HEK293 (cell line): Measurements from ENCODE around the gene PBX2.
A peak's percentile ranks its signal among the peaks of the same experiment; 100 is the strongest.

Experiments used
- CTCF ChIA-PET: fragments of 350-600 bp; formaldehyde crosslinking; extraction: SDS; loops from one replicate; lab custom pipeline; 2021; ENCODE audit warnings: antibody characterized with exemption; lab: Yijun Ruan, JAX
- POLR2A ChIA-PET: fragments of 300-600 bp; formaldehyde crosslinking; extraction: SDS; loops from one replicate; lab custom pipeline; 2020; ENCODE audit warnings: antibody characterized with exemption, inconsistent platforms; lab: Yijun Ruan, JAX
- H3K27ac ChIP-seq: fragments of 200-500 bp; sonication (Bioruptor generic); 2 replicates; pipeline ENCODE4 v1.5.1; 2014; ENCODE audit warnings: low read depth, low read length, control low read depth, inconsistent platforms; ENCODE audit errors: extremely low read depth
- H3K36me3 ChIP-seq, 2 experiments: fragments of 200-500 bp in 1 of 2; sonication (Bioruptor generic) in 1 of 2; 1 replicate in 1 of 2; 2 replicates in 1 of 2; pipeline ENCODE4 v1.5.1; 2014 to 2017; ENCODE audit warnings: inconsistent platforms in 2 of 2, low read length in 2 of 2; ENCODE audit not compliant: control insufficient read depth in 2 of 2, insufficient read depth in 1 of 2
- H3K4me1 ChIP-seq: fragments of 200-500 bp; sonication (Bioruptor generic); 2 replicates; pipeline ENCODE4 v1.5.1; 2014; ENCODE audit warnings: mild to moderate bottlenecking, low read length, inconsistent platforms; ENCODE audit not compliant: control insufficient read depth, insufficient read depth
- H3K4me3 ChIP-seq: 2 replicates; pipeline ENCODE4 v1.5.1; 2011; ENCODE audit warnings: low read depth, mild to moderate bottlenecking, control low read depth, low read length, moderate library complexity
- H3K9me3 ChIP-seq: fragments of 200-500 bp; sonication (Bioruptor generic); 2 replicates; pipeline ENCODE4 v1.5.1; 2014; ENCODE audit warnings: low read depth, low read length, inconsistent platforms; ENCODE audit not compliant: control insufficient read depth, insufficient read depth
- FEZF1 ChIP-seq: fragments of 450-650 bp; formaldehyde crosslinking; IDR thresholded peaks from 2 replicates; pipeline ENCODE4 v1.5.1; 2016; ENCODE audit warnings: missing biosample characterization, missing genetic modification characterization
- SP7 ChIP-seq: fragments of 450-650 bp; formaldehyde crosslinking; IDR thresholded peaks from 2 replicates; pipeline ENCODE4 v1.5.1; 2016; ENCODE audit warnings: missing biosample characterization, missing genetic modification characterization
- ZBTB48 ChIP-seq: fragments of 450-650 bp; formaldehyde crosslinking; IDR thresholded peaks from 2 replicates; pipeline ENCODE4 v1.5.1; 2016; ENCODE audit warnings: missing biosample characterization, missing genetic modification characterization
- ZBTB7A ChIP-seq: fragments of 450-650 bp; formaldehyde crosslinking; IDR thresholded peaks from 2 replicates; pipeline ENCODE4 v1.5.1; 2016; ENCODE audit warnings: low read depth, missing biosample characterization, missing genetic modification characterization
- ZIC2 ChIP-seq: fragments of 450-650 bp; formaldehyde crosslinking; IDR thresholded peaks from 2 replicates; pipeline ENCODE4 v1.5.1; 2016; ENCODE audit warnings: missing biosample characterization, missing genetic modification characterization
- ZNF10 ChIP-seq: fragments of 450-650 bp; formaldehyde crosslinking; IDR thresholded peaks from 2 replicates; pipeline ENCODE4 v1.5.1; 2017; ENCODE audit warnings: missing biosample characterization, missing genetic modification characterization
- ZNF112 ChIP-seq: fragments of 450-650 bp; formaldehyde crosslinking; IDR thresholded peaks from 2 replicates; pipeline ENCODE4 v1.5.0; 2017; ENCODE audit warnings: missing biosample characterization, missing genetic modification characterization
- ZNF16 ChIP-seq: fragments of 450-650 bp; formaldehyde crosslinking; IDR thresholded peaks from 2 replicates; pipeline ENCODE4 v1.5.1; 2016; ENCODE audit warnings: low read depth, missing biosample characterization, missing genetic modification characterization
- ZNF221 ChIP-seq: fragments of 450-650 bp; formaldehyde crosslinking; IDR thresholded peaks from 2 replicates; pipeline ENCODE4 v1.5.1; 2017; ENCODE audit warnings: missing biosample characterization, missing genetic modification characterization, borderline replicate concordance
- ZNF266 ChIP-seq: fragments of 450-650 bp; formaldehyde crosslinking; IDR thresholded peaks from 2 replicates; pipeline ENCODE4 v1.5.1; 2016; ENCODE audit warnings: missing biosample characterization, missing genetic modification characterization, low read depth
- ZNF341 ChIP-seq: fragments of 450-650 bp; formaldehyde crosslinking; IDR thresholded peaks from 2 replicates; pipeline ENCODE4; 2016; ENCODE audit warnings: low read depth, missing biosample characterization, missing genetic modification characterization
- ZNF621 ChIP-seq: fragments of 450-650 bp; formaldehyde crosslinking; IDR thresholded peaks from 2 replicates; pipeline ENCODE4 v1.5.1; 2017; ENCODE audit warnings: missing biosample characterization, missing genetic modification characterization
- ZNF776 ChIP-seq: fragments of 450-650 bp; formaldehyde crosslinking; IDR thresholded peaks from 2 replicates; pipeline ENCODE4 v1.5.0; 2017; ENCODE audit warnings: missing biosample characterization, missing genetic modification characterization, borderline replicate concordance
- ZNF792 ChIP-seq: fragments of 450-650 bp; formaldehyde crosslinking; IDR thresholded peaks from 2 replicates; pipeline ENCODE4 v1.5.1; 2016; ENCODE audit warnings: missing biosample characterization, missing genetic modification characterization
- ZNF837 ChIP-seq: fragments of 450-650 bp; formaldehyde crosslinking; IDR thresholded peaks from 2 replicates; pipeline ENCODE4 v1.5.1; 2016; ENCODE audit warnings: missing biosample characterization, missing genetic modification characterization
- TF ChIP-seq, protein P1 (sequence below): fragments of 450-650 bp; formaldehyde crosslinking; IDR thresholded peaks from 2 replicates; pipeline ENCODE4 v1.5.1; 2016; ENCODE audit warnings: missing biosample characterization, missing genetic modification characterization
- TF ChIP-seq, protein P2 (sequence below): fragments of 450-650 bp; formaldehyde crosslinking; IDR thresholded peaks from 2 replicates; pipeline ENCODE4; 2016; ENCODE audit warnings: missing biosample characterization, missing genetic modification characterization

The PBX2 gene

GRCh38 chr6:32191696-32192607 lies 1.9 kb upstream of the PBX2 start (continued):
- TF ChIP-seq, protein P1, sequence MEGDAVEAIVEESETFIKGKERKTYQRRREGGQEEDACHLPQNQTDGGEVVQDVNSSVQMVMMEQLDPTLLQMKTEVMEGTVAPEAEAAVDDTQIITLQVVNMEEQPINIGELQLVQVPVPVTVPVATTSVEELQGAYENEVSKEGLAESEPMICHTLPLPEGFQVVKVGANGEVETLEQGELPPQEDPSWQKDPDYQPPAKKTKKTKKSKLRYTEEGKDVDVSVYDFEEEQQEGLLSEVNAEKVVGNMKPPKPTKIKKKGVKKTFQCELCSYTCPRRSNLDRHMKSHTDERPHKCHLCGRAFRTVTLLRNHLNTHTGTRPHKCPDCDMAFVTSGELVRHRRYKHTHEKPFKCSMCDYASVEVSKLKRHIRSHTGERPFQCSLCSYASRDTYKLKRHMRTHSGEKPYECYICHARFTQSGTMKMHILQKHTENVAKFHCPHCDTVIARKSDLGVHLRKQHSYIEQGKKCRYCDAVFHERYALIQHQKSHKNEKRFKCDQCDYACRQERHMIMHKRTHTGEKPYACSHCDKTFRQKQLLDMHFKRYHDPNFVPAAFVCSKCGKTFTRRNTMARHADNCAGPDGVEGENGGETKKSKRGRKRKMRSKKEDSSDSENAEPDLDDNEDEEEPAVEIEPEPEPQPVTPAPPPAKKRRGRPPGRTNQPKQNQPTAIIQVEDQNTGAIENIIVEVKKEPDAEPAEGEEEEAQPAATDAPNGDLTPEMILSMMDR, result no peak
- no peak for TF ChIP-seq ZNF221
- TF ChIP-seq, all 188 proteins: peak for 0

- TF ChIP-seq ZIC2 (tag by site-specific recombination), result peak; percentile 17; the same call in 1 of the 2 replicates
- no peak for TF ChIP-seq ZNF10 (tag by site-specific recombination)
- no peak for TF ChIP-seq ZNF266 (tag by site-specific recombination)
- no peak for TF ChIP-seq ZNF341
- 0 out of 2 replicates have a peak, but pooled peaks have one; percentile 22 for TF ChIP-seq ZBTB48 (tag by site-specific recombination)
- TF ChIP-seq, all 188 proteins: peak for 2
- ChIA-PET CTCF (interaction anchor here (0.7 to 1.8 kb wide), 3 partner anchors 9 to 422 kb away, joined by 3 to 6 read pairs (median 4); no protein-coding TSS in a partner anchor), POLR2A (interaction anchor here (0.7 to 2.2 kb wide), 10 partner anchors 12 to 781 kb away, joined by 5 to 18 read pairs (median 6); partner anchors contain the start of genes AGPAT1, ATF6B, FKBPL and HSPA1B)
- Histone ChIP-seq H3K4me3 (no peak overlapping the region), H3K4me1 (peaks cover 10% of the 10 kb centered on the region), H3K9me3 (no peaks in the 10 kb centered on the region), H3K27ac (peak overlapping the region; percentile 74), H3K36me3 (peaks cover 0 to 24% of the 10 kb centered on the region in 2 experiments; a peak in 1 of 3 replicates)
Observed at GRCh38 chr6:32190911-32191677, 1.1 kb upstream of the PBX2 start.

DNA sequence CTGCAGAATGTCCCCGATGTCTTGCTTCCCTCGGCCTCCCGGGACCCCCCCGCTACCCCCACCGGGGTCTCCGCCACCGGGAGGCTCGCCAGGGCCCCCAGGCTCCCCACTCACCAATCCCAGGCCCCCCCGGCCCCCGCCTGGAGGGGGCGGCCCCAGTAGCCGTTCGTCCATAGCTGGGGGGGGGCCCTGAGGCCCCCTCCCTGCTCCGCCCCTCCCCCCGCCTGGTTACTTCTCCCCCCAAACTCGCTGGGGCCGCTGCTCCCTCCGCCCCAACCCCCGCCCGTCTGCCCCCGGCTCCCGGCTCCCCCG lies 304 bp downstream of the PBX2 start:
- no peak for TF ChIP-seq ZNF776 (tag by site-specific recombination)
- no peak for TF ChIP-seq SP7 (tag by site-specific recombination)
- TF ChIP-seq ZBTB7A (tag by site-specific recombination), result no peak
- TF ChIP-seq, protein P1, result no peak
- no peak for TF ChIP-seq ZNF792 (tag by site-specific recombination)
- TF ChIP-seq ZNF112 (tag by site-specific recombination), result no peak
- TF ChIP-seq ZNF837, result no peak
- no peak for TF ChIP-seq ZNF621
- TF ChIP-seq ZNF16 (tag by site-specific recombination), result no peak
- TF ChIP-seq, protein P2, sequence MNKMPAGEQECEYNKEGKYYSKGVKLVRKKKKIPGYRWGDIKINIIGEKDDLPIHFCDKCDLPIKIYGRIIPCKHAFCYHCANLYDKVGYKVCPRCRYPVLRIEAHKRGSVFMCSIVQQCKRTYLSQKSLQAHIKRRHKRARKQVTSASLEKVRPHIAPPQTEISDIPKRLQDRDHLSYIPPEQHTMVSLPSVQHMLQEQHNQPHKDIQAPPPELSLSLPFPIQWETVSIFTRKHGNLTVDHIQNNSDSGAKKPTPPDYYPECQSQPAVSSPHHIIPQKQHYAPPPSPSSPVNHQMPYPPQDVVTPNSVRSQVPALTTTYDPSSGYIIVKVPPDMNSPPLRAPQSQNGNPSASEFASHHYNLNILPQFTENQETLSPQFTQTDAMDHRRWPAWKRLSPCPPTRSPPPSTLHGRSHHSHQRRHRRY, result no peak
- no peak for TF ChIP-seq FEZF1 (tag by site-specific recombination)
- TF ChIP-seq, all 188 proteins: peak for 0
- ChIA-PET POLR2A (interaction anchor here (1.0 to 2.2 kb wide), 10 partner anchors 11 to 782 kb away, joined by 3 to 18 read pairs (median 6); partner anchors contain the start of genes AGPAT1, ATF6B and FKBPL), CTCF (interaction anchor here (0.6 to 1.8 kb wide), 4 partner anchors 13 to 72 kb away, joined by 3 to 6 read pairs (median 4); no protein-coding TSS in a partner anchor)
- peak overlapping the region; percentile 77 for H3K27ac ChIP-seq
- no peaks in the 10 kb centered on the region for H3K9me3 ChIP-seq
- peaks cover 0 to 27% of the 10 kb centered on the region in 2 experiments; a peak in 1 of 3 replicates for H3K36me3 ChIP-seq
- peak overlapping the region; percentile 62 for H3K4me3 ChIP-seq
- H3K4me1 ChIP-seq, result peaks cover 8% of the 10 kb centered on the region
